Epithelial cell of umbilical artery (primary cell): Measurements from ENCODE around the gene LRRIQ1. TPM values are rescaled to one million over a fixed set of nuclear protein-coding genes. Genes with fewer than 3 reads are reported as not detected.

ENCODE experiments used
- total RNA-seq: library from RNA; depleted of rRNA; stranded (reverse); fragments of >200 nt; gene quantifications from 2 replicates; pipeline ENCODE4 v1.2.3, GENCODE V29; 2014

Gene LRRIQ1, protein sequence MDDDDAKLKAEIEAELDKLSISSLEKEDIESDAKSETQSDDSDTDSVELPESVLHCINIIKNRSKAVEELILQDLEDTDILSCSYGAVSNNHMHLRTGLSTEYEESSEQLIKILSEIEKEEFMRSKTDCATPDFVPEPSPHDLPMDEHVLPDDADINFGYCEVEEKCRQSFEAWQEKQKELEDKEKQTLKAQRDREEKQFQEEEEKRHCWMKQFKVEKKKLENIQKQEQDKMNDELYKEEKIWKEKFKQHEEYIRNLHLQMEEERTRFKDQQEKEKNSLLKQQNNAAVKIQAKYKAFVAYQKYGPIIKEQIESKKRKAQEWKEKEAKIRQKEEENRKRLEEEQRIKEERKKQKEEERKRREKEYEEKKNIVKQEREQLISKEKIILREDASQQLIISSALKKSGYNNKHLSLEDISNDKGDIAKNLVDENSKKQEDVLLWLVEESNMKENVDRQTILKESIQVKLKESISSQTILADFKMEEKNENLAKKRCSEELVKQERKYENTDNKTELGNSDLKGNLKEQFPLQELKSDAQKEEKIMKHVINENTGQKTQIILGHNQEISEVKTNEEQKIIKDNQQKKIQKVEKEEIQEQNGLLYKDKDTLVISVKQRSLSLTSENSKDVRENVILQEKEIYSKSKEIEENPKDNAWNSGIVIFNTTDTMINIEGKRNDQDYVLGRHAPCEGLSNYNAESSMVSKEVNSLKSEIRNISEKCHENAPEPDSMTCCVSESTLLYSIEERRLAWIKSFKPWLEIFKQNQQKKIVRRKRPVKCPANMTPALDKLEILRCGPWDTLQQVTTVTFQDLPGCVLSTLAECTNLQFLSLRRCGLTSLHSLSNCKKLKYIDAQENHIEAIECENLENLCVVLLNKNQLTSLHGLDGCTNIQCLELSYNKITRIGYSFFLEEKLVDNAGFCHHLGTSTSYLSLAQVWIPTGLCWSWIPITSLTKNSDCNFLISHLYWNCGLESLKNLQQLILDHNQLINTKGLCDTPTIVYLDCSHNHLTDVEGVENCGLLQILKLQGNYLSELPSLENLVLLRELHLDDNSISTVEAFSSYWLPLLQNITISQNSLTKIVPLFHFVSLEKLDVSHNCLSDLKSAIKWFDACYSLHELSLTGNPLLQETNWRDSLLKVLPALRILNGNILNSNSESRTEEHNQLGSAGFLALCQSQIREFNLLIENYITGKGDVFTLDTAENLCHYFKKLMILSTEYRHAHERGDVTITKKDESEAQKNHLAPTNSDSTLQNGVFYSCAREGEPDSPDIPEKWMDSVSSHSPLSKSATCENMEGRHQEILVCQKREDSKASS (N-terminal part only)
- total RNA-seq, result 0.65 TPM in 1 of 2 replicates, not detected in the other

GRCh38 chr12:85036234-85036707, at the start of gene LRRIQ1, which contains the start of gene TSPAN19:
Gene LRRIQ1 (plus strand): TSS chr12:85036351. CDS start chr12:85038177, 1,826 bp downstream.
Gene TSPAN19 (minus strand): TSS chr12:85036277. CDS start chr12:85029946, 6,331 bp downstream.

DNA sequence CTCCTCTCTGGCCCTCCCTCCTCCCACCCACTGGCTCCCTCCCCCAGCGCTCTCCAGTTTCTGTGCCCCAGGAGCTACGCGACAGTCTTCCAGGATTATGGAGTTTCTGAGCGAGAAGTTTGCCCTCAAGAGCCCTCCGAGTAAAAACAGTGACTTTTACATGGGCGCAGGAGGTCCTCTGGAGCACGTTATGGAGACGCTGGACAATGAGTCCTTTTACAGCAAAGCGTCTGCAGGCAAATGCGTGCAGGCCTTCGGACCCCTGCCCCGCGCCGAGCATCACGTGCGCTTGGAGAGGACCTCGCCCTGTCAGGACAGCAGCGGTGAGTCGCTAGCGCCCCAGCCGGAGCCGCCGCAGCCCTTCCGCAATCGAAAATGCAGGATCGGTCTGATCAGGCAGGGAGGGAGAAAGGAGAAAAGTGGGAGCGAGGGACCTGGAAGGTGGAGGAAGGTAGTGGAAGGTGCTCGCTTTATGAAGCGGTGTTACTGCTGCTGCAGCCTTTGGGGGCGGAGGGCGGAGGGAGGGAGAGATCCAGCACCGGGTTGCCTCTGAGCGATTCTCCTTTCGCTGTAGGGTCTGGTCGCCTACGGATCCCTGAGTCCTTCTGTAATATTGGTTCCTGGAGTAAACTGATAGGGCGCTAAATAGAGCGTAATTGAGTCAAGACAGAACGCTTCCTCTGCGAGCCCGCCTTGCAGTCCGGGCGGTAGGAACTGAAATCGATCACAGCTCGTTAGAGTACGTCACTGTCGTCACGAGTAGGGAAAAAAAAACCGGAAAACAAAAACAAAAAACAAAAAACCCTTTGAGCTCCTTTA, 244.2 kb downstream of the LRRIQ1 start, which contains the start of gene ALX1:
Gene ALX1, plus strand, starts transcription at position 56 of the 819 bp plus-strand sequence. Its CDS starts 42 bp downstream, at position 98.

Other genes starting within 250 kb of the LRRIQ1 start
- 0.65 and 2.1 TPM in 2 replicates for gene SLC6A15, start 123.6 kb upstream of the LRRIQ1 start, total RNA-seq
- not detected in 2 replicates for gene TSPAN19, start 74 bp upstream of the LRRIQ1 start, total RNA-seq
- gene ALX1, start 243.9 kb downstream of the LRRIQ1 start, total RNA-seq, result not detected in 2 replicates